Endothelial cell of umbilical vein (primary cell): ENCODE results near the gene CEBPG. TPM values are rescaled to one million over a fixed set of nuclear protein-coding genes. Genes with fewer than 3 reads are reported as not detected.

Source experiments
- BruUV-seq: library from RNA; stranded (reverse); fragments of 400-500 nt; replicated peaks from 2 replicates; lab custom pipeline; 2021; lab: Mats Ljungman, UMichigan
- CTCF ChIA-PET: fragments of 300-600, 350-600 bp; sonication (Branson Sonifier 250); formaldehyde crosslinking; loops from one replicate; lab custom pipeline; 2021; ENCODE audit warnings: antibody characterized with exemption, inconsistent platforms; lab: Charles Lee
- POLR2A ChIA-PET: fragments of 300-600, 350-600 bp; sonication (Branson Sonifier 250); formaldehyde crosslinking; loops from one replicate; lab custom pipeline; 2021; ENCODE audit warnings: antibody characterized with exemption, inconsistent platforms; lab: Charles Lee
- DNase-seq: peaks from one replicate; pipeline ENCODE4 v3.0.0-alpha.2; 2011; ENCODE audit warnings: low read depth, low spot score
- FAIRE-seq: peaks from 2 replicates; lab custom pipeline; 2011; peaks lifted over from hg19 to GRCh38; lab: Jason Lieb, UNC
- H2AFZ ChIP-seq: 2 replicates; pipeline ENCODE4 v1.6.0; 2012; ENCODE audit warnings: low read depth, low read length, control low read depth, inconsistent platforms
- H3K27ac ChIP-seq: 2 replicates; pipeline ENCODE4 v1.5.1; 2011; ENCODE audit warnings: low read depth, mild to moderate bottlenecking, control low read depth, low read length, moderate library complexity; ENCODE audit not compliant: insufficient read depth
- H3K27me3 ChIP-seq, 2 experiments: 2 replicates each; pipeline versions ENCODE4 v1.6.0 to v1.6.1; 2011; ENCODE audit warnings: low read length in 2 of 2, mixed read lengths in 1 of 2; ENCODE audit not compliant: control insufficient read depth in 2 of 2, insufficient read depth in 2 of 2
- H3K36me3 ChIP-seq, 2 experiments: 2 replicates in 1 of 2; 3 replicates in 1 of 2; pipeline ENCODE4 v1.5.1; 2011; ENCODE audit warnings: low read length in 2 of 2, mild to moderate bottlenecking in 1 of 2, moderate library complexity in 1 of 2; ENCODE audit not compliant: control insufficient read depth in 2 of 2, insufficient read depth in 2 of 2; ENCODE audit errors: extremely low read depth in 1 of 2
- H3K4me1 ChIP-seq: 3 replicates; pipeline ENCODE4 v1.5.1; 2011; ENCODE audit warnings: mild to moderate bottlenecking, low read length; ENCODE audit not compliant: control insufficient read depth, insufficient read depth; ENCODE audit errors: extremely low read depth
- H3K4me2 ChIP-seq: 2 replicates; pipeline ENCODE4 v1.6.1; 2011; ENCODE audit warnings: low read length, control low read depth, mixed read lengths; ENCODE audit not compliant: insufficient read depth
- H3K4me3 ChIP-seq, 3 experiments: fragments of 200-600 bp in 1 of 3; sonication (generic), shearing (Covaris generic) in 1 of 3; replicated peaks in 1 of 3; 2 replicates each; pipeline ENCODE4 v1.5.1; 2011 to 2016; ENCODE audit warnings: control low read depth in 3 of 3, low read length in 3 of 3, mild to moderate bottlenecking in 2 of 3, inconsistent platforms in 1 of 3, low read depth in 1 of 3, moderate library complexity in 1 of 3; ENCODE audit not compliant: insufficient read depth in 1 of 3
- H3K79me2 ChIP-seq: 2 replicates; pipeline ENCODE4 v1.6.0; 2012; ENCODE audit warnings: low read length, inconsistent platforms; ENCODE audit not compliant: control insufficient read depth, insufficient read depth
- H3K9ac ChIP-seq: replicated peaks from 2 replicates; pipeline ENCODE3; 2011; ENCODE audit warnings: low read length, control low read depth; ENCODE audit not compliant: insufficient read depth; ENCODE audit errors: extremely low read depth
- H3K9me1 ChIP-seq: replicated peaks from 3 replicates; pipeline ENCODE4 v1.6.0; 2011; ENCODE audit warnings: mild to moderate bottlenecking, low read length; ENCODE audit not compliant: control insufficient read depth, insufficient read depth; ENCODE audit errors: extremely low read depth
- H3K9me3 ChIP-seq: replicated peaks from 2 replicates; pipeline ENCODE4 v1.5.1; 2012; ENCODE audit warnings: low read length, inconsistent platforms; ENCODE audit not compliant: control insufficient read depth, insufficient read depth
- H4K20me1 ChIP-seq: replicated peaks from 2 replicates; pipeline ENCODE3; 2011; ENCODE audit warnings: mild to moderate bottlenecking, low read length; ENCODE audit not compliant: control insufficient read depth, insufficient read depth; ENCODE audit errors: extremely low read depth
- CTCF ChIP-seq, 2 donors: IDR thresholded peaks; 1 replicate in 1 of 2; 2 replicates in 1 of 2; pipeline ENCODE4 v1.5.1; 2011; ENCODE audit warnings: low read length in 2 of 2, mild to moderate bottlenecking in 2 of 2, moderate library complexity in 2 of 2, control low read depth in 1 of 2, inconsistent platforms in 1 of 2, low read depth in 1 of 2; ENCODE audit not compliant: insufficient read depth in 1 of 2; ENCODE audit errors: extremely low read depth in 1 of 2
- EZH2 ChIP-seq: IDR thresholded peaks from 2 replicates; pipeline ENCODE4 v1.6.1; 2012; ENCODE audit warnings: borderline replicate concordance, low read depth, mild to moderate bottlenecking, moderate library complexity, low read length, inconsistent platforms; ENCODE audit not compliant: severe bottlenecking
- FOS ChIP-seq: IDR thresholded peaks from 2 replicates; pipeline ENCODE4 v1.6.1; 2011; ENCODE audit warnings: mild to moderate bottlenecking, low read length, moderate library complexity, borderline replicate concordance; ENCODE audit not compliant: insufficient read depth
- GATA2 ChIP-seq: IDR thresholded peaks from 2 replicates; pipeline ENCODE4 v1.7.0; 2011; ENCODE audit warnings: low read depth, mild to moderate bottlenecking, moderate library complexity, mixed read lengths, low read length; ENCODE audit not compliant: insufficient read length, insufficient read depth
- JUN ChIP-seq: IDR thresholded peaks from 2 replicates; pipeline ENCODE4 v1.6.1; 2011; ENCODE audit warnings: borderline replicate concordance, low read depth; ENCODE audit not compliant: insufficient read length, insufficient read depth
- MYC ChIP-seq: IDR thresholded peaks from one replicate; pipeline ENCODE4 v1.6.1; 2011; ENCODE audit warnings: mild to moderate bottlenecking, low read depth, low read length
- POLR2A ChIP-seq: IDR thresholded peaks from 2 replicates; pipeline ENCODE4 v1.6.1; 2012; ENCODE audit warnings: low read depth, mild to moderate bottlenecking, control low read depth, low read length
- POLR2AphosphoS5 ChIP-seq: IDR thresholded peaks from 2 replicates; pipeline ENCODE4 v1.6.1; 2012; ENCODE audit warnings: low read depth, mild to moderate bottlenecking, control low read depth, low read length, moderate library complexity; ENCODE audit not compliant: insufficient read depth
- dilution Hi-C: fragments of 300-500 bp; cut with MboI; formaldehyde crosslinking; loops from one replicate; pipeline ENCODE4 v1.15.0; 2019; ENCODE audit warnings: low sequenced_read_pairs; ENCODE audit not compliant: extremely low pct_ligation_motif_present
- intact Hi-C: fragments of 100-400 bp; cut with micrococcal nuclease; formaldehyde crosslinking; loops from one replicate; pipeline ENCODE4 v1.10.0; 2022
- polyA plus RNA-seq, 4 experiments: library from polyadenylated mRNA; depleted of rRNA in 3 of 4; stranded (reverse) in 3 of 4; unstranded in 1 of 4; fragments of >200 nt; gene quantifications; 2 replicates each; pipeline versions ENCODE4 v1.2.1 to v1.2.3, GENCODE V29; 2011 to 2012; ENCODE audit warnings: missing spikeins in 1 of 4
- total RNA-seq: library from RNA; stranded (reverse); gene quantifications from 2 replicates; pipeline ENCODE4 v1.2.3, GENCODE V29; 2021
- TF ChIP-seq, protein P1 (sequence below): IDR thresholded peaks from 2 replicates; pipeline ENCODE4 v1.6.1; 2011; ENCODE audit not compliant: insufficient read depth, insufficient read length

Gene CEBPG
- total and polyA plus RNA-seq, 2 donors (not counting 3 experiments of a cell fraction or from before 2014, with no cell fraction given): 10.2 to 24.6 TPM

- dilution Hi-C loops: no loop called here
- BruUV-seq: no TSS peak
- peaks cover 2% of the 10 kb centered on the region for H4K20me1 ChIP-seq
- H3K9ac ChIP-seq: no peak overlapping the region
- intact Hi-C loops: no loop called here
- peaks cover 0 to 6% of the 10 kb centered on the region in 2 experiments for H3K36me3 ChIP-seq
- no peak for TF ChIP-seq FOS
- no peak for TF ChIP-seq POLR2A
- TF ChIP-seq, protein P1, sequence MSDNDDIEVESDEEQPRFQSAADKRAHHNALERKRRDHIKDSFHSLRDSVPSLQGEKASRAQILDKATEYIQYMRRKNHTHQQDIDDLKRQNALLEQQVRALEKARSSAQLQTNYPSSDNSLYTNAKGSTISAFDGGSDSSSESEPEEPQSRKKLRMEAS: no peak
- no peak for TF ChIP-seq CTCF (IDR thresholded peaks at IDR 0.05; ENCODE audit: extremely low read depth in 1 of 2, insufficient read depth in 1 of 2, low read depth in 1 of 2, low read length in 2 of 2)
- no peak for TF ChIP-seq EZH2
- TF ChIP-seq JUN: no peak
- TF ChIP-seq GATA2: no peak
- no peak for TF ChIP-seq MYC
- no peak for TF ChIP-seq POLR2AphosphoS5
- H2AFZ ChIP-seq: no peak overlapping the region
- no peak overlapping the region for H3K4me3 ChIP-seq
- FAIRE-seq: no peak
- no peaks in the 10 kb centered on the region for H3K4me1 ChIP-seq
- H3K27ac ChIP-seq: no peak overlapping the region
- no peaks in the 10 kb centered on the region for H3K27me3 ChIP-seq
- ChIA-PET POLR2A (no interaction called here), CTCF (interaction anchor here (1.2 kb wide), 1 partner anchor 10 kb away, joined by 3 read pairs; no protein-coding TSS in a partner anchor)
- peaks cover 24% of the 10 kb centered on the region for H3K79me2 ChIP-seq
- DNase-seq: no peak
- H3K4me2 ChIP-seq: no peak overlapping the region
- no peaks in the 10 kb centered on the region for H3K9me3 ChIP-seq
- no peaks in the 10 kb centered on the region for H3K9me1 ChIP-seq
Measured at GRCh38 chr19:33387351-33388230, 14.1 kb downstream of the CEBPG start.
